HepG2 (cell line): ENCODE results near the gene TPGS1. TPM values are rescaled to one million over a fixed set of nuclear protein-coding genes. Genes with fewer than 3 reads are reported as not detected.
A peak's percentile ranks its signal among the peaks of the same experiment; 100 is the strongest.

Experiments used
- HNF4G ChIP-seq, 2 experiments: sonication (generic) in 1 of 2; formaldehyde crosslinking in 1 of 2; IDR thresholded peaks; 2 replicates each; pipeline versions ENCODE4 v1.4.0 to v1.6.1; 2011 to 2020; ENCODE audit warnings: borderline replicate concordance in 2 of 2, low read depth in 2 of 2, mild to moderate bottlenecking in 2 of 2, low read length in 1 of 2, missing genetic modification reagents in 1 of 2, moderate library complexity in 1 of 2
- KLF6 ChIP-seq: IDR thresholded peaks from 2 replicates; pipeline ENCODE4 v1.8.0; 2016; ENCODE audit warnings: missing biosample characterization, missing genetic modification reagents
- MED13 ChIP-seq: sonication (generic); formaldehyde crosslinking; IDR thresholded peaks from 2 replicates; pipeline ENCODE4 v1.5.0; 2020; ENCODE audit warnings: missing genetic modification reagents
- MEF2D ChIP-seq: sonication (generic); formaldehyde crosslinking; IDR thresholded peaks from 2 replicates; pipeline ENCODE4 v1.5.1; 2020; ENCODE audit warnings: mild to moderate bottlenecking, missing genetic modification reagents
- STAT5B ChIP-seq: sonication (generic); formaldehyde crosslinking; IDR thresholded peaks from 2 replicates; pipeline ENCODE4 v1.4.0; 2020; ENCODE audit warnings: missing genetic modification reagents
- ZBTB8A ChIP-seq: sonication (generic); formaldehyde crosslinking; IDR thresholded peaks from 2 replicates; pipeline ENCODE4 v1.4.0; 2020; ENCODE audit warnings: mild to moderate bottlenecking, low read depth, missing genetic modification reagents, borderline replicate concordance
- ZNF431 ChIP-seq: sonication (generic); formaldehyde crosslinking; IDR thresholded peaks from 2 replicates; pipeline ENCODE4 v1.9.0; 2022; ENCODE audit warnings: missing genetic modification reagents, low read depth, mild to moderate bottlenecking, borderline replicate concordance
- ZNF878 ChIP-seq: sonication (generic); formaldehyde crosslinking; IDR thresholded peaks from 2 replicates; pipeline ENCODE4 v1.8.1; 2023; ENCODE audit warnings: mild to moderate bottlenecking, missing genetic modification reagents, moderate library complexity
- polyA plus RNA-seq, 8 experiments: library from polyadenylated mRNA; depleted of rRNA in 3 of 8; stranded (reverse) in 7 of 8; unstranded in 1 of 8; fragments of >200 nt; fragmentation: Illumina TruSeq in 4 of 8; extraction: Trizol in 4 of 8; gene quantifications; 2 replicates each; pipeline versions ENCODE4 v1.2.1 to v1.2.3, GENCODE V29; 2011 to 2016; ENCODE audit warnings: low read depth in 4 of 8, missing spikeins in 1 of 8, mixed read lengths in 1 of 8; ENCODE audit not compliant: insufficient read depth in 1 of 8
- total RNA-seq, 5 experiments: library from RNA; depleted of rRNA; stranded (reverse); fragments of >200 nt; fragmentation: Illumina TruSeq; extraction: Trizol; gene quantifications; 2 replicates each; pipeline ENCODE4 v1.2.3, GENCODE V29; 2016; ENCODE audit warnings: low read depth in 1 of 5
- TF ChIP-seq, protein P1 (sequence below): IDR thresholded peaks from 2 replicates; pipeline ENCODE4 v1.6.1; 2016; ENCODE audit warnings: low read depth, missing genetic modification reagents, missing compliant biosample characterization
- TF ChIP-seq, protein P2 (sequence below): IDR thresholded peaks from 2 replicates; pipeline ENCODE4 v1.6.1; 2016; ENCODE audit warnings: low read depth, control low read depth
- TF ChIP-seq, protein P3 (sequence below): sonication (generic); formaldehyde crosslinking; IDR thresholded peaks from 2 replicates; pipeline ENCODE4 v1.4.0; 2020; ENCODE audit warnings: missing genetic modification reagents
- TF ChIP-seq, protein P4 (sequence below): sonication (generic); formaldehyde crosslinking; IDR thresholded peaks from 2 replicates; pipeline ENCODE4 v1.4.0; 2020; ENCODE audit warnings: missing genetic modification reagents

Gene TPGS1
- total and polyA plus RNA-seq, 2 of the 13 experiments (the other 11 are each of a cell fraction or from before 2014, with no cell fraction given): 1.1 to 6.2 TPM

DNA sequence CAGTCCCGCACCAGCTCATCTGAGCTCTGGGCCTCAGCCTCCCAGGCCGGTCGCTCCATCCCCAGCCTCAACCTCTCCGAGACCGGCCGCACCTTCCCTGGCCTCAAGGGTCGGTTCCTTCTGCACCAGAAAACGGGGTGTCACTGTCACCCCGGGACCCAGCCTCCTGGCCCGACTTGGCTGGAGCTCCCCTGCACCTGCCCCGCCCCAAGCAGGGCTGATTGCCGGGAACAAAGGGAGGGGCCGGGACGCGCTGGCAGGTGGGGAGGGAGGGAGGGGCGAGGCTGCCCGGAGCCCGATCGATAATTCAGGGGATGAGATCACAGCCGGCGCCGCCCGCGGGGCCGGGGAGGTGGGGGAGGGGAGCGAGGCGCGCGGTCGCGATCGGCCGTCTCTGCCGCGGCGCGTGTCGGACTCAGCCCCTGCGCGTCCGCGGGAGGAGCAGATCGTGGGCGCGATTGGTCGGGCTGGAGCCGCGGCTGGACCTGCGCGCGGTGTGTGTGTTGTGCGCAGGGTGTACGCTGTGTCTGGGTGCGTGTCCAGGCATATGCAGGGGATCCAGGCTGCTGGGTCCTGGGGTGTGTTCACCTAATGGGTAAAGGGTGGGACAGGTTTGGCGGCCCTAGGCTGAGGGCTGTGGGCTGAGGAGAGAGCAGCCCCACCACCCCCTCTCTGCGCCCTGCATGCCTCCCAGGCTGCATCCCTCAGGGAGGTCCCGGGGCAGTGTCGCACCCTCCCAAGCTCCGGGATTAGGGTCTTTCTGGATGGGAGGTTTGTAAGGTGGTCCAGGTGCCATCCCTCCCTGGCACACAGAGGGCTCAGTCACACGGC is 45.4 kb upstream of the TPGS1 start (continued):
- TF ChIP-seq, protein P1, sequence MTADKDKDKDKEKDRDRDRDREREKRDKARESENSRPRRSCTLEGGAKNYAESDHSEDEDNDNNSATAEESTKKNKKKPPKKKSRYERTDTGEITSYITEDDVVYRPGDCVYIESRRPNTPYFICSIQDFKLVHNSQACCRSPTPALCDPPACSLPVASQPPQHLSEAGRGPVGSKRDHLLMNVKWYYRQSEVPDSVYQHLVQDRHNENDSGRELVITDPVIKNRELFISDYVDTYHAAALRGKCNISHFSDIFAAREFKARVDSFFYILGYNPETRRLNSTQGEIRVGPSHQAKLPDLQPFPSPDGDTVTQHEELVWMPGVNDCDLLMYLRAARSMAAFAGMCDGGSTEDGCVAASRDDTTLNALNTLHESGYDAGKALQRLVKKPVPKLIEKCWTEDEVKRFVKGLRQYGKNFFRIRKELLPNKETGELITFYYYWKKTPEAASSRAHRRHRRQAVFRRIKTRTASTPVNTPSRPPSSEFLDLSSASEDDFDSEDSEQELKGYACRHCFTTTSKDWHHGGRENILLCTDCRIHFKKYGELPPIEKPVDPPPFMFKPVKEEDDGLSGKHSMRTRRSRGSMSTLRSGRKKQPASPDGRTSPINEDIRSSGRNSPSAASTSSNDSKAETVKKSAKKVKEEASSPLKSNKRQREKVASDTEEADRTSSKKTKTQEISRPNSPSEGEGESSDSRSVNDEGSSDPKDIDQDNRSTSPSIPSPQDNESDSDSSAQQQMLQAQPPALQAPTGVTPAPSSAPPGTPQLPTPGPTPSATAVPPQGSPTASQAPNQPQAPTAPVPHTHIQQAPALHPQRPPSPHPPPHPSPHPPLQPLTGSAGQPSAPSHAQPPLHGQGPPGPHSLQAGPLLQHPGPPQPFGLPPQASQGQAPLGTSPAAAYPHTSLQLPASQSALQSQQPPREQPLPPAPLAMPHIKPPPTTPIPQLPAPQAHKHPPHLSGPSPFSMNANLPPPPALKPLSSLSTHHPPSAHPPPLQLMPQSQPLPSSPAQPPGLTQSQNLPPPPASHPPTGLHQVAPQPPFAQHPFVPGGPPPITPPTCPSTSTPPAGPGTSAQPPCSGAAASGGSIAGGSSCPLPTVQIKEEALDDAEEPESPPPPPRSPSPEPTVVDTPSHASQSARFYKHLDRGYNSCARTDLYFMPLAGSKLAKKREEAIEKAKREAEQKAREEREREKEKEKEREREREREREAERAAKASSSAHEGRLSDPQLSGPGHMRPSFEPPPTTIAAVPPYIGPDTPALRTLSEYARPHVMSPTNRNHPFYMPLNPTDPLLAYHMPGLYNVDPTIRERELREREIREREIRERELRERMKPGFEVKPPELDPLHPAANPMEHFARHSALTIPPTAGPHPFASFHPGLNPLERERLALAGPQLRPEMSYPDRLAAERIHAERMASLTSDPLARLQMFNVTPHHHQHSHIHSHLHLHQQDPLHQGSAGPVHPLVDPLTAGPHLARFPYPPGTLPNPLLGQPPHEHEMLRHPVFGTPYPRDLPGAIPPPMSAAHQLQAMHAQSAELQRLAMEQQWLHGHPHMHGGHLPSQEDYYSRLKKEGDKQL (CRISPR knock-in tag): peak; percentile 53
- TF ChIP-seq STAT5B (CRISPR knock-in tag) (0 out of 2 replicates have a peak, but pooled peaks have one; percentile 68), ZBTB8A (peak; percentile 89; the same call in 1 of the 2 replicates), KLF6 (CRISPR knock-in tag) (no peak), HNF4G (IDR thresholded peaks at IDR 0.05; ENCODE audit: borderline replicate concordance, low read depth, low read length) (peak; percentile 32; the same call in 1 of the 2 replicates), HNF4G (CRISPR knock-in tag; IDR thresholded peaks at IDR 0.05; ENCODE audit: borderline replicate concordance, low read depth) (no peak), MED13 (CRISPR knock-in tag) (no peak), ZNF431 (peak; percentile 73; the same call in 1 of the 2 replicates), MEF2D (CRISPR knock-in tag) (no peak), ZNF878 (no peak)
- TF ChIP-seq, protein P2, sequence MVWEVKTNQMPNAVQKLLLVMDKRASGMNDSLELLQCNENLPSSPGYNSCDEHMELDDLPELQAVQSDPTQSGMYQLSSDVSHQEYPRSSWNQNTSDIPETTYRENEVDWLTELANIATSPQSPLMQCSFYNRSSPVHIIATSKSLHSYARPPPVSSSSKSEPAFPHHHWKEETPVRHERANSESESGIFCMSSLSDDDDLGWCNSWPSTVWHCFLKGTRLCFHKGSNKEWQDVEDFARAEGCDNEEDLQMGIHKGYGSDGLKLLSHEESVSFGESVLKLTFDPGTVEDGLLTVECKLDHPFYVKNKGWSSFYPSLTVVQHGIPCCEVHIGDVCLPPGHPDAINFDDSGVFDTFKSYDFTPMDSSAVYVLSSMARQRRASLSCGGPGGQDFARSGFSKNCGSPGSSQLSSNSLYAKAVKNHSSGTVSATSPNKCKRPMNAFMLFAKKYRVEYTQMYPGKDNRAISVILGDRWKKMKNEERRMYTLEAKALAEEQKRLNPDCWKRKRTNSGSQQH (CRISPR knock-in tag): peak; percentile 55; the same call in 1 of the 2 replicates
- TF ChIP-seq, protein P3, sequence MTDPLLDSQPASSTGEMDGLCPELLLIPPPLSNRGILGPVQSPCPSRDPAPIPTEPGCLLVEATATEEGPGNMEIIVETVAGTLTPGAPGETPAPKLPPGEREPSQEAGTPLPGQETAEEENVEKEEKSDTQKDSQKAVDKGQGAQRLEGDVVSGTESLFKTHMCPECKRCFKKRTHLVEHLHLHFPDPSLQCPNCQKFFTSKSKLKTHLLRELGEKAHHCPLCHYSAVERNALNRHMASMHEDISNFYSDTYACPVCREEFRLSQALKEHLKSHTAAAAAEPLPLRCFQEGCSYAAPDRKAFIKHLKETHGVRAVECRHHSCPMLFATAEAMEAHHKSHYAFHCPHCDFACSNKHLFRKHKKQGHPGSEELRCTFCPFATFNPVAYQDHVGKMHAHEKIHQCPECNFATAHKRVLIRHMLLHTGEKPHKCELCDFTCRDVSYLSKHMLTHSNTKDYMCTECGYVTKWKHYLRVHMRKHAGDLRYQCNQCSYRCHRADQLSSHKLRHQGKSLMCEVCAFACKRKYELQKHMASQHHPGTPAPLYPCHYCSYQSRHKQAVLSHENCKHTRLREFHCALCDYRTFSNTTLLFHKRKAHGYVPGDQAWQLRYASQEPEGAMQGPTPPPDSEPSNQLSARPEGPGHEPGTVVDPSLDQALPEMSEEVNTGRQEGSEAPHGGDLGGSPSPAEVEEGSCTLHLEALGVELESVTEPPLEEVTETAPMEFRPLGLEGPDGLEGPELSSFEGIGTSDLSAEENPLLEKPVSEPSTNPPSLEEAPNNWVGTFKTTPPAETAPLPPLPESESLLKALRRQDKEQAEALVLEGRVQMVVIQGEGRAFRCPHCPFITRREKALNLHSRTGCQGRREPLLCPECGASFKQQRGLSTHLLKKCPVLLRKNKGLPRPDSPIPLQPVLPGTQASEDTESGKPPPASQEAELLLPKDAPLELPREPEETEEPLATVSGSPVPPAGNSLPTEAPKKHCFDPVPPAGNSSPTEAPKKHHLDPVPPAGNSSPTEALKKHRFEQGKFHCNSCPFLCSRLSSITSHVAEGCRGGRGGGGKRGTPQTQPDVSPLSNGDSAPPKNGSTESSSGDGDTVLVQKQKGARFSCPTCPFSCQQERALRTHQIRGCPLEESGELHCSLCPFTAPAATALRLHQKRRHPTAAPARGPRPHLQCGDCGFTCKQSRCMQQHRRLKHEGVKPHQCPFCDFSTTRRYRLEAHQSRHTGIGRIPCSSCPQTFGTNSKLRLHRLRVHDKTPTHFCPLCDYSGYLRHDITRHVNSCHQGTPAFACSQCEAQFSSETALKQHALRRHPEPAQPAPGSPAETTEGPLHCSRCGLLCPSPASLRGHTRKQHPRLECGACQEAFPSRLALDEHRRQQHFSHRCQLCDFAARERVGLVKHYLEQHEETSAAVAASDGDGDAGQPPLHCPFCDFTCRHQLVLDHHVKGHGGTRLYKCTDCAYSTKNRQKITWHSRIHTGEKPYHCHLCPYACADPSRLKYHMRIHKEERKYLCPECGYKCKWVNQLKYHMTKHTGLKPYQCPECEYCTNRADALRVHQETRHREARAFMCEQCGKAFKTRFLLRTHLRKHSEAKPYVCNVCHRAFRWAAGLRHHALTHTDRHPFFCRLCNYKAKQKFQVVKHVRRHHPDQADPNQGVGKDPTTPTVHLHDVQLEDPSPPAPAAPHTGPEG: no peak; the same call in 1 of the 2 replicates
- TF ChIP-seq, protein P4, sequence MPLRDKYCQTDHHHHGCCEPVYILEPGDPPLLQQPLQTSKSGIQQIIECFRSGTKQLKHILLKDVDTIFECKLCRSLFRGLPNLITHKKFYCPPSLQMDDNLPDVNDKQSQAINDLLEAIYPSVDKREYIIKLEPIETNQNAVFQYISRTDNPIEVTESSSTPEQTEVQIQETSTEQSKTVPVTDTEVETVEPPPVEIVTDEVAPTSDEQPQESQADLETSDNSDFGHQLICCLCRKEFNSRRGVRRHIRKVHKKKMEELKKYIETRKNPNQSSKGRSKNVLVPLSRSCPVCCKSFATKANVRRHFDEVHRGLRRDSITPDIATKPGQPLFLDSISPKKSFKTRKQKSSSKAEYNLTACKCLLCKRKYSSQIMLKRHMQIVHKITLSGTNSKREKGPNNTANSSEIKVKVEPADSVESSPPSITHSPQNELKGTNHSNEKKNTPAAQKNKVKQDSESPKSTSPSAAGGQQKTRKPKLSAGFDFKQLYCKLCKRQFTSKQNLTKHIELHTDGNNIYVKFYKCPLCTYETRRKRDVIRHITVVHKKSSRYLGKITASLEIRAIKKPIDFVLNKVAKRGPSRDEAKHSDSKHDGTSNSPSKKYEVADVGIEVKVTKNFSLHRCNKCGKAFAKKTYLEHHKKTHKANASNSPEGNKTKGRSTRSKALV (CRISPR knock-in tag): no peak
